Skin epidermis (tissue), 12 donors: ENCODE data around the gene HERC3.

Experiments
- H3K27ac ChIP-seq, 21 experiments: fragments of 200-600 bp; sonication (generic) in 11 of 21; one replicate each; pipeline ENCODE4 v1.5.0; 2020; ENCODE audit warnings: mild to moderate bottlenecking in 3 of 21, inconsistent platforms in 2 of 21, moderate library complexity in 2 of 21
- H3K4me3 ChIP-seq, 7 experiments: fragments of 200-600 bp; sonication (generic) in 2 of 7; one replicate each; pipeline ENCODE4 v1.5.0; 2020; ENCODE audit warnings: inconsistent platforms in 2 of 7, mild to moderate bottlenecking in 2 of 7, moderate library complexity in 1 of 7

Gene HERC3

DNA sequence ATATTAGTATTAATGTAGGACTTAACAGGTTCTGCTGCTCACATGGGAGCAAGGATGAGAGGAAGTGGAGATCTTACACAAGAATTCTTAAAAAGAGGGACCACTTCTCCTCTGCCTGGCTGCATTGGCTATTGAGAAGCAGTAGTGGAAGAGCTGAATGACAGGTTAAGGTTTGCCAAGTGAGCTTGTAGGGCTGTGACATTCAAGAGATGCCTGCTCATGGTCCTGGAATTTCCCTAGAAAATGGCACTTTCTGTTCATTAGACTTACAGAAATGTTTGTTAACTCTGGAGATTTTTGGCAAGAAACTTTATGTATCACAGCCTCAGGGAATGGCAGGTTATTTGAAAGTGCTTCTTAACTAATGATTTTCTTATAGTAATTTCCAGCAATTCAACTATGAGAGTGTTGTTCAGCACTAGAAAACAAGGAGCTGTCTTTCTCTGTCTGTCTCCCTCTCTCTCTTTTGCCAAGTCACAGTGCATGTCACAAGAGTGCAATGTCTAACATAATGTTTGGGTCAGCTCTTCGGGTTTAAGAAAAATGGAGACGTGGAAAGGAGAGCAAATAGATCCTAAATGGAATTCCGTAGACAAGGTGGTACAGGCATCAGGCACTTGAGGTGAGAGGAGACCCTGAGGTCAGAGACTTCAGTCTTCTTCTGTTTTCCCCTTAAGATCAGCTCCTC, 113.7 kb downstream of the HERC3 start:
- Histone ChIP-seq H3K27ac (peak overlapping the region in 4 of 21 experiments; percentile 14 to 53 (median 19)), H3K4me3 (no peak overlapping the region)

DNA sequence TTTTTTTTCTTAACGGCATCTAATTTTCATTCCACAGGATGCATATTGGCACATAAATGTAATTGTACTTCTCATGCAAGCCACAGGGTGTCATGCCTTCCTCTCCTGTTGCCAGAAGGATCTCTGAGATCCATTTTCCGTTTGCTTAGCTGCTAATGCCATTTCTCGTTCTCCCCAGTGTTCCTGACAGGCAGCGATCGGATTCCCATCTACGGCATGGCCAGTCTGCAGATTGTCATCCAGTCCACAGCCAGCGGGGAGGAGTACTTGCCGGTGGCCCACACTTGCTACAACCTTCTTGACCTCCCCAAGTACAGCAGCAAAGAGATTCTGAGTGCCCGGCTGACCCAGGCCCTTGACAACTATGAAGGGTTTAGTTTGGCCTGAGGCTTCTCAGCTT, 114.3 kb downstream of the HERC3 start:
- H3K27ac ChIP-seq, result peak overlapping the region in 4 of 21 experiments; percentile 12 to 53 (median 40)

DNA sequence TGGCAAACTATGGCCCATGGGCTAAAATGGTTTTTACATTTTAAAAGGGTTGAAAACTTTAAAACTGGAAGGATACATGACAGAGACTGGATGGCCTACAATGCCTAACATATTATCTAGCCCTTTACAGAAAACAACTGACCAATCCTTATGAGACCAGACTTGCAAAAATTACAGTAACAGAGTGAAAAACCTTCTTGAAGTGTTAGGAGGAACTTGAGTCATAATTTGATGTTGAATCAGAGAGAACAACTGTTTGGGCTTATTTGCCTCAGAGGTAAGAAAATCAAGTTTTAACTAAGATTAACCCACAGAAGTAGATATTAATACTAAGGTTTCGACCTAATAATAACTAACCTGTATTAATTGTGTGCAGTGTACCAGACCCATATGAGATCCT, 117.7 kb downstream of the HERC3 start:
- Histone ChIP-seq H3K27ac (no peak overlapping the region), H3K4me3 (no peak overlapping the region)

More for the DNA sequence above, 114.3 kb downstream of the HERC3 start:
- H3K4me3 ChIP-seq, result no peak overlapping the region

DNA sequence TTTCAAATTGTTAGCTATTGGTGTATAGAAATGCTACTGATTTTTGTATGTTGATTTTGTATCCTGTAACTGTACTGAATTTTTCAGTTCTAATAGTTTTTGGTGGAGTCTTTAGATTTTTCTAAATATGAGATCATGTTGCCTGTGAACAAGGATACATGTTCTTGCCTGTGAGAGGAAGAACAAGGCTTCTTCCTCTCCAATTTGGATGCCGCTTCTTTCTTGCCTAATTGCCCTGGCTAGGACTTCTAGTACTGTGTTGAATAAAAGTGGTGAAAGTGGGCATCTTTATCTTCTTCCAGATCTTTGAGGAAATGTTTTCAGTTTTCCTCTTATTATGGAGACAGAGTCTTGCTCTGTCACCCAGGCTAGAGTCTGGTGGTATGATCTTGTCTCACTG, 121.5 kb downstream of the HERC3 start:
- no peak overlapping the region for H3K27ac ChIP-seq
- H3K4me3 ChIP-seq, result no peak overlapping the region

DNA sequence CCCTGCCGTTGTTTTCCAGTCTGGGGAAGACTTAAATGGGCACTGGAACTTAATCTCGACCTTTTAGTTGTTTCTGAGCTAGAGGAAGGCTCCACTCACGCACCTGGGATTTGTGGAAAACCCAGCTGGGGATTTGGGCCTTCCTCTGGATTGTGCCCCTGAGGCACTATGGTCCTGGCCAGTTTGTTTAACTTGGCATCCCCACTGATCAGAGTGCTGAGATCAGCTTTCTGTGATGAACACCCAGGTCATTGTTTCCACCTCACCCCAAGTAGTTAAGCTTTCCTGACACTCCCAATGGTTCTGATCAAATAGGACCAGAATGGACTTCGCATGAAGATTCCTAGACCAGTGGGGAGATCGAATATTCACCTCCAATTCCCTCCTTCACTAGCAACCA, 125.8 kb downstream of the HERC3 start:
- Histone ChIP-seq H3K4me3 (no peak overlapping the region), H3K27ac (no peak overlapping the region)

GRCh38 chr4:88719381-88719780, 127.1 kb downstream of the HERC3 start:
- H3K27ac ChIP-seq, result no peak overlapping the region
- no peak overlapping the region for H3K4me3 ChIP-seq

DNA sequence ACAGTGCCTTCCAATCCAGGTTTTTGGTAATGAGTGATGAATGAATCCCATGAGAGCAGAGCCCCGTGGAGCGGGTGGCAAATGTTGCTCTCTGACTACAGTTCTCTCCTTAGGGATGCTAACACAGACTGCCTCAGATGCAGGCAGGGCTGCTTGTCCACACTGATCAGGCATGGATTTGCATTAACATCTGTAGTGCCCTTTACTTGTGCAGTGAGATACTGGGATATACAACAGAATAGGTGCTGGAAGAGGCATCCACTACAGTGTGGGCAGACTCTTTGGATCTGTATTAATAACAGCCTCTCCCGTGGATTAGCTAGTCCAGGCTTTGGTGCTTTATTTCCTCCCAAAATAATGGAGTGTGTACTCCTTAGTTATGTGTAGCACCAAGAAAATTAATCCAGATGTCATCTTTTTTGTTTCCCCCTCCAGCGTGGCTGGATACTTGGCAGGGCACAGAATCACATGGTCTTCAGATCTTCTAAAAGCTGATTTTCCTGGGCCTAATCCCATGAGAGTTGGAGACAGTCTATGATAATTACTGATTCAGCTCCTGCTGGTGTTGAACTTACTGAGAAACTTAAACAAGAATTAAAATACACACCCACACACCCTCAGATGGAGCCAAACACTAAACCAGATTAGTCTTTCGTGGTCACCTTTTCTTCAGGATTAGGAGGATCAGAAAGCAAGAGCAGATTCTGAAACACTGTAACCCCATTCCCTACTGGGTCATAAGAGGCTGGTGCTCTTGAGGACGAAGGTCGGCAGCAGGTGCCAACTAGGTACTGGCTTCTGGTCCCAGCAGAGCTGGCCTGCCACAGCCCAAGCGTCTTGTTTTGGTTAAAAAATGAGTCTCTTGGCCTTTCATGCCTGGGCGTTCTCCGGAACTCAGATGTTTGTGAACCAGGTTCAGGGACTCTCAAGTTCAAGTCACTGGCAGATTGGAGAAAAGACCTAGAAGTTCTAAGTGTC, 128.5 kb downstream of the HERC3 start:
- peak overlapping the region in 1 of 21 experiments; percentile 20 for H3K27ac ChIP-seq
- H3K4me3 ChIP-seq, result no peak overlapping the region

DNA sequence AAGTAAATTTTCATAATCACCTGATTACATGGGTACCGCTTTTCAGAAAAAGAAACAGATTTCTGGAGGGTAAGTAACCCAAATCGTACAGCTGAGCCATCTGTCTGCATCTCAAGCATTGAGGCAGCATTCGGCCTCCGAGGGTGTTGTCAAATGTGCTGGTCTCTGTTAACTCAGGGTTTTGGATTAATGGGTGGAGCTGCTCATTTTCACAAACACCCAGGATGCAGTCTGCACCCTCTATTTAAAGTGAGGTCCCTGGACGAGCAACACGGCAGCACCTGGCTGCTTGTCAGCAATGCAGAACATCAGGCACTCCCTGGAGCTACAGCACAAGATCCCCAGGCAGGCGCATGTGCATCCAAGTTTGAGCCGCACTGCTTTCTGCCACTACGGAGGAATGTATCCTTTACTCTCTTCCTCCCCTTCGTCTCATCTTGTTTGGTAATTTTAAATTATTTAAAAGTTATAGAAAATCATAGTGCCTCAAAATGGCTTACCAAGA, 130.0 kb downstream of the HERC3 start:
- H3K27ac ChIP-seq, result no peak overlapping the region
- H3K4me3 ChIP-seq, result no peak overlapping the region

DNA sequence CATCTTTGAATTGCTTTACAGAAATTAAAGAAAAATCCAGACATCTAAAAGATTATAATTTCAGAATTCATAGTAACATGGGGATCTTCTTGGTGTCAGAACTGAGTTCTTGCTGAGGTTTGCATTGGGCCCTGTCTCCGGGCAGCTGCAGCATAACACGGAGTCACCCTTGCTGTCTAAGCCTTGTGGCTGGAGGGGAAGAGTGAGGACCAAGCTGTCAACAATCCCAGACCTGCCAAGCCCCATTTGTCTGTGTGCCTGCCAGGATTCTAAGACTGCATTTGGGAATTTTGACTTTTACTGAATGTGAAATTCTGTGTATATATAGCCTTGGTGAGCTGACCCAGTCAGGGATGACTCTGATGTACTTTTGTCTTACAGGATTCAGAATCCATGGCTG, 130.5 kb downstream of the HERC3 start:
- Histone ChIP-seq H3K27ac (no peak overlapping the region), H3K4me3 (no peak overlapping the region)

DNA sequence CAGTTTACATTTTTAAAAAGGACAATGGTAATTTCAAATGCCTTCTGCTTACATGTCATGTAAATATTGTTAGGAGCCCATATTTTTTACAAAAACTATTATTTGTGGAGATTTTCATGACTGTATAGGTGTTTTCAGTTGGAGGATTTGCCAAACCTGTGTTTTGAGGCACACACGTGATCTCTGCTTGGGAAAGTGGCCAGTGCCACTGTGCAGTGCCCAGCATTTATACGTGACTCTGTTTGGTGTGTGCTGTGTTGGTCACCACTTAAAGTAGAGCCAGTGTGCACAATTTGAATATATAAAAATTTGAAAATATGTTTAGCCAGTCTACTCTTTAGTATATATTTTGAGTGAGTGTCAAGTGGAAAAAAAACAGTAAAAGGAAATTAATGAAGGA, 132.1 kb downstream of the HERC3 start:
- Histone ChIP-seq H3K27ac (no peak overlapping the region), H3K4me3 (no peak overlapping the region)

- no peak overlapping the region for H3K27ac ChIP-seq
Observed at GRCh38 chr4:88725143-88725542, 132.9 kb downstream of the HERC3 start.

DNA sequence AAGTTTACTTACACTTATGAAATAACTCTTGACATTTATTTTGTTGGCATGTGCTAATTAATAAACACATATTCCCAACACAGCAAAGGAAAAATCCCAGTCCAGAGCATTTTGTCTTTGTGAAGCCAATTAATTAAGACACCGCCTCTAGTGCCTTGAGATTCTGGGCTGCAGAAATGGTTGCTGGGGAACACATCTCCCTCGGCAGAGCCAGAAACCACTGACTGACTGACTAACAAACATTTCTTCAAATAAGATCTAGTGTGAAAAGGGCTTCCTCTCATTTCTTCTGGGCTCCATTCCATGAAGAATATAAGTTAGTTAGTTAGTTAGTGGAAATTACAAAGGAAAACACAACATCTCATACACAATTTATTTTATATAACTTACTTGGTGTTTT, 133.7 kb downstream of the HERC3 start:
- Histone ChIP-seq H3K27ac (no peak overlapping the region), H3K4me3 (no peak overlapping the region)

More at GRCh38 chr4:88725143-88725542, 132.9 kb downstream of the HERC3 start:
- no peak overlapping the region for H3K4me3 ChIP-seq

GRCh38 chr4:88728146-88728545, 135.9 kb downstream of the HERC3 start:
- no peak overlapping the region for H3K27ac ChIP-seq
- no peak overlapping the region for H3K4me3 ChIP-seq

DNA sequence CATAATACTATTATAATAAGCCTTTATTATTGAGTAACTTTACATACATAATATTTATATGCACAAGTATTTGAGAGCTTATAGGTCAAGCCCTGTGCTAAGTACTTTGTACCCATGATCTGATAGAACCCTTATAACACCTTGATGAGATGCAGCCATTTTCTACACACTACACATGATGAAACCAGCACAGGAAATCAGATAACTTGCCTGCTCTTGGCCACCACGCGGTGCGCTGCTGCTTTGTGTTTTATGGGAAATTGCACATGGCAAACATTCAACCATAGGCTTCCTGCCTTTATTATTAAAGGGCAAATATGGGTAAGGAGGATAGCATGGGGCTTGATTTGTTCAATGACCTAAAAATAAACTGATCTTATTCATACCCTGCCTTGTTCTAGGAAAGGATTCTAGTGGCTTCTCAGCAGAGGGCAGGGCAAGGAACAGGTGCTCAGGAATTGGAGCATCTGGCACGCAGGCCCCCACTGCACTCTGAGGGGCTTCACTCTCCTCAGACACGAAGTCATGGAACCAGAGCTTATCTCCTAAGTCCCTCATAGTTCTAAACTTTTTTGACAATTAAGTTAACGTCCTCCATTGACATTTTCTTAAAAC, 137.0 kb downstream of the HERC3 start:
- H3K27ac ChIP-seq, result no peak overlapping the region
- H3K4me3 ChIP-seq, result no peak overlapping the region

GRCh38 chr4:88730811-88731210, 138.5 kb downstream of the HERC3 start:
- H3K4me3 ChIP-seq, result no peak overlapping the region
- no peak overlapping the region for H3K27ac ChIP-seq

- Histone ChIP-seq H3K27ac (no peak overlapping the region), H3K4me3 (no peak overlapping the region)
Observed at GRCh38 chr4:88731381-88731780, 139.1 kb downstream of the HERC3 start.

GRCh38 chr4:88732714-88733368, 140.6 kb downstream of the HERC3 start:
- Histone ChIP-seq H3K27ac (no peak overlapping the region), H3K4me3 (no peak overlapping the region)

- Histone ChIP-seq H3K4me3 (no peak overlapping the region), H3K27ac (no peak overlapping the region)
Observed at GRCh38 chr4:88734403-88734949, 142.2 kb downstream of the HERC3 start.

GRCh38 chr4:88735564-88735963, 143.3 kb downstream of the HERC3 start:
- H3K27ac ChIP-seq, result peak overlapping the region in 1 of 21 experiments; percentile 35

More at GRCh38 chr4:88735564-88735963, 143.3 kb downstream of the HERC3 start:
- no peak overlapping the region for H3K4me3 ChIP-seq
